HG02610 (cell line): ENCODE measurements around the gene ENGASE.
"Not testable (repeated sequence)": the region's sequence is repeated elsewhere in the genome, so short reads cannot be mapped to it uniquely, and the experiment has no call there.

Experiments
- ATAC-seq: cut with Tn5 transposase; IDR thresholded peaks from one replicate; pipeline ENCODE4 v1.9.1; 2021; ENCODE audit warnings: mild to moderate bottlenecking, moderate library complexity; ENCODE audit not compliant: unreplicated experiment

The ENGASE gene, protein sequence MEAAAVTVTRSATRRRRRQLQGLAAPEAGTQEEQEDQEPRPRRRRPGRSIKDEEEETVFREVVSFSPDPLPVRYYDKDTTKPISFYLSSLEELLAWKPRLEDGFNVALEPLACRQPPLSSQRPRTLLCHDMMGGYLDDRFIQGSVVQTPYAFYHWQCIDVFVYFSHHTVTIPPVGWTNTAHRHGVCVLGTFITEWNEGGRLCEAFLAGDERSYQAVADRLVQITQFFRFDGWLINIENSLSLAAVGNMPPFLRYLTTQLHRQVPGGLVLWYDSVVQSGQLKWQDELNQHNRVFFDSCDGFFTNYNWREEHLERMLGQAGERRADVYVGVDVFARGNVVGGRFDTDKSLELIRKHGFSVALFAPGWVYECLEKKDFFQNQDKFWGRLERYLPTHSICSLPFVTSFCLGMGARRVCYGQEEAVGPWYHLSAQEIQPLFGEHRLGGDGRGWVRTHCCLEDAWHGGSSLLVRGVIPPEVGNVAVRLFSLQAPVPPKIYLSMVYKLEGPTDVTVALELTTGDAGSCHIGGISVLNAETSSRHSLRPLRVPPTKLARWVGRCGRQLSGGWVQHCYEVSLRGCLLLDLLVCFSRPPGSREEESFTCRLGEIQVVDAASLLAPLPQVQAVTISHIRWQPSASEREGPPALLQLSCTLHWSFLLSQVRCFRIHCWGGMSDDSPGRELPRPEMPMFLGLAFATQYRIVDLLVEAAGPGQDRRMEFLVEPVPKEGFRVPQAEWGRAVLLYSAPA

DNA sequence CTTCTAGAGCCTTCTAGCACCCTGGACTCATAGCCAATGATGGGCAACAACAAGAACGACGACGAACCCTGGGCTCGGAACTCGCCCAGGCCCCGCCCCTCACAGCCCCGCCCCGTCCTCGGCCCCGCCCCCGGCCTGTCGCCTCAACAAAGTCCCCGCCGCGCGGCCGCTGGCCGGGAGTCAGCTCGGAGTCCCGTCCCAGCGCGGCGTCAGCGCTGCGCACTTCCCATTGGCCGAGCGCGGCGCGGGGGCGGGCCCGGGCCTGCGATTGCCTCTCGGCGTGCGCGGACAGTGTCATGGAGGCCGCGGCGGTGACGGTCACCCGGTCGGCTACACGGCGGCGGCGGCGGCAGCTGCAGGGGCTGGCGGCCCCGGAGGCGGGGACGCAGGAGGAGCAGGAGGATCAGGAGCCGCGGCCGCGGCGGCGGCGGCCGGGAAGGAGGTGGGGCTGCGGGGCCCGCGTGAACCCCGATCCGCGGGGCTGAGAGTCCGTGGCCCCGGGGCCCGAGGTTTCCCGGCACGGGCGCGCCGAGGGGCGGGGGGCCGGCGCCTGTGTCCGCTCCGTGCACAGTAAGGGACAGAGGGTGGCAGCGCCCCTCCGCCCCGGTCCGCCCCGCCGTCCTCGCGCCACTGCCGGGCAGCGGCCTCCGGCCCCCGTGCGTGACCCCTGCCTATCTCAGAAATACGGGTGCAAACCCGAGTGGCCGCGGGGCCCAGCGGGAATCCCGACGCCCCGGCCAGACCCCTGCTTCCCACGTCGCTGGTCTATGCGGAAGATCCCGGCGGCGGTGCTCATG lies at the start of gene ENGASE:
Gene ENGASE, plus strand, starts transcription at position 176 of the 797 bp plus-strand sequence. Its CDS starts 121 bp downstream, at position 297.
- ATAC-seq = peak; percentile 93

DNA sequence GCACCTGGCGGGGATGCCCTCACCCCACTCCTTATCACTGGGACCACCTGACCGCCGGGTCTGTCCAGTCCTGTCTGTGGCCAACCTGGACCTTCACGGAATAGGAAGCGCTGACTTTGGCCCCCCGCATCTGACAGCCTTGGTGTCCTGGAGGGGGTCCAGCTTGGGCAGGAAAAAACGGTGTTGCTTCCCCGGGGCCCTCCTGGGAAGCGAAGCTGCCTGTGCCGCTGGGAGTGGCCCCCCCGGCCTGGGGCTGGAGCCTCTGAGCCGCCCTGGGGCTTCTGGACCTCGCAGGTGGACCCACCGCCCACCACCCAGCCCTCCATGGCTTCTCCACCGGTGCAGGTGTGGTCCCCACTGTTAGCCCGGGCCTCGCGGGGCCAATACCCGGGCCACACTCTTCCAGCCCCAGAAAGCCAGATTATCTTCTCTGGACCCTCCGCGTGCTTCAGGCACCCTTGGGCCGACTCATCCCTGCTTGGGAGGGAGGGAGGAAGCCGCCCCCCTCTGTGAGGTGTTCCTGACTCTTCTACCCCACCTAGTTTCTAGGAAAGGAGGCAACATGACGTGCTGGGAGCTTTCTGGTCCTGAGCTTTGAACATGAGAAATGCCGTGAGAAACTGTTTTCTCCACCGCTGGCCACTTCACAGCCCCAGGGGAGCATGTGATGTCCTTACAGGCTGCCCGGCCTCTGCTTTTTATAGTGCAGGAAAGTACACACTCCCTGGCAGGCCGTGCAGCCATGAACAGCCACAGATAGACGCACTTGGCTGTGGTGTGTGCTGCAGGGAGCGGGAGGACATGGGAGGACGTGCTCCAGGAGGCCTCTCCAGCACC lies 49.5 kb upstream of the ENGASE start:
- ATAC-seq = no peak

DNA sequence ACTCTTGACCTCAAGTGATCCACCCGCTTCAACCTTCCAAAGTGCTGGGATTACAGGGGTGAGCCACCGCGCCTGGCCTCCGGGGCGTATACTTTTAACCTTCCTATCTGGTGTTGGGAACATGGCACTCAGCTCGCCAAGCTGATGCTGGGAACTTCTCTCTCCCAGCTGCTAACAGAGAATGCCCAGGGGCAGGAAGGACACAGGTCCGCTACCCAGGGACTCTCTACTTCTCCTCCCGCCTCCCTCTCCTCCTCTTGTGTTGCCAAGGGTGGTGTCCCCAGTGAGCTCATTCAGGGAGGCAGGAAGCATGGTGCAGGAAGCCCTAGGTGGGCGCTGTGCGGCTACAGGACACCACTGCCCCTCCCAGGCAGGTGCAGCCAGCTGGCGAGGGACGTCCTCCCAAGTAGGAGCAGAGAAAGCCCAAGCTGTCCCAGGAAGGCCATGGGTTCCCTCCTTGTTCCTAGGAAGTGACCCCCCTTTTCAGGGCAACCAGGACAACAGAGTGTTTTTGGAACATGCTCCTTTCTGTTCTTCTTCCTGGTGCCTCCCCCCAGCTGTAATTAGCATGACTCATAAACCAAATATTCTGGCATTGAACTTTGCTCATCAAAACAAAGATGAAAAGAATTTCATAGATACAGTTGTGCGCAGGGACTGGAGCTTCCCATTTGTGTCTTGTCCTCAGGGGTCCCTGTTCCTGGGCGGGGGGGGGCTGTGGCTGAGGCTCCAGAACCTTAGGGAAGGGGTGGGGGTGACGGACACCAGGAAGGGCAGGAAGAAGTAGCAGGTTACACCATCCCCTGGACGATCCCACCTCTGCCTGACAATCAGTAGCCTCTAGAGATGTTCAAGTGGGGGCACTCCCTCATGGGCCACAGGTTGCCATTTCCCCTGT lies 48.0 kb upstream of the ENGASE start:
- ATAC-seq = no peak

DNA sequence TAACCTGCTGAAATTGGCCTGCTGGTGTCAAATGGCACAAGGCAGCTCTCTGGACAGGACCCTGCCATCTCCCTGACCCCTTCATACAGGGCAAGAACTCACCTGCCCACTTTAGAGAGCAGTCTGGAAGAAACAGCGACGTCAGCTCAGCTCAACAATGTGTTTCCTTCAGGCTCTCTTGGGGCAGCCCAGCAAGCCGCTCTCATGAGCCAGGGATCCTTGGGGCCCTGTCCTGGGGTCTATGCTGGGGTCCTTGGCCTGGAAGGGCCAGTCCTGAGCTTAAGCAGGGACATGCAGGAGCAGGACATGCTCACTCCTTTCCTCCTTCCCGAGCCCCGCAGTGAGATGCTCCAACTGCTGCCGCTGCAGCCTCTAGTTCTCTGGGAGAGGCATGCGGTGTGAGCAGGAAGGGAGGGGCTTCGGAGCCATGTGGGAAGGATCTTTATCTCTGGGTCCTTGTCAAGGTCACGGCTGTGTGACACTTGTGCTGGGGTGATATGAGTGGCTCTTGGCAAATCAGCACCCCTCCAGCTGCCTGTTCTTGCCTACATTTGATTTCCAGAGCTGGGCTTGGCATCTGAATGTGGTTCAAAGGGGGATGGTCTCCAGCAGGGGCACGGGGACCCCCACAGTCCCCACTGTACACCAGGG lies 47.2 kb upstream of the ENGASE start:
- ATAC-seq = no peak

DNA sequence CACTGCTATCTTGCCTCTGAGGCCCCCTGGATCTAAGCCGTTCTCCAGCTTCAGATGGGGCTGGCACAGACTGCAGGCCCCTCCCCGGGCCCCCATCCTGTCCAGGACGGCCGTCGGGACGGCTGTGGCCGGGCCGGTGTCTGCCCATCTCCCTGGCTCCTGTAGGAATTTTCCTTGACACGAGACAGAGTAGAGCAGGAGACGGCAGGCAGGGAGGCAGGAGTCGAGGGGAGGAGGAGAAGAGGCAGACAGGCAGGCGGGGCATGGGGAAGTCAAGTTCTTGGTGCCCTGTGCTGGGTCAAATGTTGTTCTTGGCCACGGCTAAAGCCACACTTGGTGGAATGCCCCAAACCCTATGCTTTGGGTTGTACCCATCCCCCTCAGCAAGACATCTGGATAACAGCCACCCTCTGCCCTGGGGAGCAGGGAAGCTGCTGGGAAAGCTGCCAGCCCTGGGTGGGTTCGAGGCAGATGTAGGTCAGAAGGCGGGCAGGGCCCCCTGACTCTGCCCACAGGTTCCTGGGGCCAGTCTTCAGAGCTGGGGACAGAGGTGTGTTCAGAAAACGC lies 46.6 kb upstream of the ENGASE start:
- ATAC-seq = no peak

DNA sequence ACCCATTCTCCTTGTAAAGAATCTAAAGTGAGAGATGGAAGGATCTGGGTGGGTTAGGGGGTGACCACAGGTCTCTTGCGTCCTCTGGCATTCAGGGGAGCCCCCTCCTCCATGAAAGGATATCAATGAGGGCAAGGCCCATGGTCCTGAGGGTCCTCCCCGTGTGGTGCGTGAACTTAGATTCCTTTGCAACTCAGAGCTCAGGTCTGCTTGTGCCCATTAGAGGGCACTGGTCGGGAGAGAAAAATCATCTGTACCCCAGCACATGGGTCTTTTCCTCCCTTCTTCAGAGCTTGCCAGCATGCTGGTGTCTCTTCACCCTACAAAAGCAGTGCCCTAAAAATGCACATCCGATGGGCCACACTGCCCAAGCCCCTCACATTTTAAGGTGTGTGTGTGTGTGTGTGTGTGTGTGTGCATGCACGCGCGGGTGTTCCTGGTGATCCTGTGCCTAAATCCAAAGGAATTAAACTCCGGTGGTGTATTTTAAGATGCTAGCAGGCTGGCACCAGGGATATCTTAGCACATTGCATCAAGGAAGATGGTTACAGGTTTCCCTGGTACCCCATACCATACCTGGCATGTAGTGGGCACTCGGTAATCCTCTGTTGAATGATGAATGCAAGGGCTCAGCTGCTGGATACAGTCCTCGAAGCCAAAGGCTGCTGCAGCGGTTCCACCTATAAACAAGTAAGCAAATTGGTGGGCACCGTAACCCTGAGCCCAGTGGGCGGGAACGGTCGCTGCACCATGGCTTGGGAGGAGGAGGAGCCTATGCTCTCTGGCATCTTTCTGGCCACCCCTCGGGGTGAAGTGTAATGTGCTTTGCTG lies 45.9 kb upstream of the ENGASE start:
- no peak for ATAC-seq

DNA sequence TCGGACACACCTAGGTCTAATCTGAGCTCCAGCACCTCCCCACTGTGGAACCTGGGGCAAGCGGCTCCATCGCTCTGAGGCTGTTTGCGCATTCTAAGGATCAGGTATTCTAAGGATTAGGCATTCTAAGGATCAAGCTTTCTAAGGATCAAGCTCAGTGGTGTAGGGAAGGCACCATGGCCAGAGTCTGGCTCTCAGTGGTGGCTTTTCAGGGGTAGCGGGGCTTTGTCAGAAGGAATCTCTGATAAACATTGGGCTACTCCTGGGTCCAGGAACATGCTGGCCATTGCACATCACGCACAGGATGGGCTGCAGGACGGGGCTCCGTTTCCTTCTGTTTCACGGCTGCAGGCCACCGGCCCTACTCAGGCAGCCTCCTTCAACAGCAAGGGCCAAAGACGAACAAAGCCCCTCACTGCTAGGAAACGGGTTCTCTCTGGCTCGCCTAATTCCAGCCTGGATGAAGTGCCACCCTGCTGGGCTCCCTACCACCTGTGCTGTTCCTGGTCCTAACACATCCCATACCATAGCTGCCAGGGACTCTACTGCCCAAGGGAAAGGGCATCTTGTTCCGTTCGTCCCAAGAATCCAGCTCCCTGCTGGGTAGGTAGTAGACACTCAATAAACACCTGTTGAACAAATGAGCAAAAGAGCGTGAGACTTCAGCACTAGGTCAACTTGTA lies 45.2 kb upstream of the ENGASE start:
- no peak for ATAC-seq

DNA sequence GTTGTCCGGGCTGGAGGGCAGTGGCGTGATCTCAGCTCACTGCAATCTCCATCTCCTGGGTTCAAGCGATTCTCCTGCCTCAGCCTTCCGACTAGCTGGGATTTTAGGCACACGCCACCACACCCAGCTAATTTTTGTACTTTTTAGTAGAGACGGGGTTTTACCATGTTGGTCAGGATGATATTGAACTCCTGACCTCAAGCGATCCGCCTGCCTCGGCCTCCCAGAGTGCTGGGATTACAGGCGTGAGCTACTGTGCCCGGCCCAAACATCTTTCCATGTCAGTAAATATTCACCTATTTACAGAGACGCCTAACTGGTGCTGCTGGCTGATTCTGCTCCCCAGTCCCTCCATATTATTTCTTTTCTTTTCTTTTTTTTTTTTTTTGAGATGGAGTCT lies 44.0 kb upstream of the ENGASE start:
- not testable (repeated sequence) for ATAC-seq

DNA sequence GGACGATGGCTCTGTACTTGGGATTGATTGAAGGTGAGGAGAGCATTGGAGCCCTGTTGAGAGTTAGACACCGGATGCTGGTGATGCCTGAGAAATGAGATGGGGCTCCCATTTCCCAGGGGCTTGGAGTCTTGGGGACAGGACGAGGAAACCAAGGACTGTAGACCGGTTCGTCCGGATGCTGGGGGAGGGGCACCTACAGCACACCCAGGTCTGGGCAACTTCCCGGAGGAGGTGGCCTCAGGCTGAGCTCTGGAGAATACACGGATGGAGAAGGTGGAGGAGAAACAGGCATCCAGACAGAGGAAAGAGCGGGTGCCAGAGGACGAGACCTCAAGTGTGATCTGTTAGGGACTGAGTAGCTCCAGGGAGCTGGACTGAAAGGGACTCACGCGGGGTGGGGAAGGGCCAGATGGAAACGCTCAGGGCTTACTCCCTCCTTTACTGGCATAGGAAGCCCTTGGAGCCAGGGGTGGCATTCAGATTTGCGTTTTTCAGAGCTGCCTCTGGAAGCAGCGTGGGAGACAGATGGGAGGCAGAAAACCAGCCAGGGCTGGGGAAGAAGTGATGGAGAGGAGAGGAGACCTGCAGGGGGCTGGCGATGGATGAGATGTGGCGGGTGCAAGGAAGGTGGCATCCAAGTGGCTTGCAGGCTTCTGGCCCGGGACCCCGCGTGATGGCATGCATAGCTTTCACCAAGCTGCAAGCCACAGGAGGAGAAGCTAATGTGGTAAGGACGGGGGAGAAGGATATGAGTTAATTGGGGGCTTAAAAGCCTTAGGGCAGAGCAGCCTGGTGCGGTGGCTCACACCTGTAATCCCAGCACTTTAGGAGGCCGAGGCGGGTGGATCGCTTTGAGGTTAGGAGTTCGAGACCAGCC lies 42.4 kb upstream of the ENGASE start:
- ATAC-seq = no peak

DNA sequence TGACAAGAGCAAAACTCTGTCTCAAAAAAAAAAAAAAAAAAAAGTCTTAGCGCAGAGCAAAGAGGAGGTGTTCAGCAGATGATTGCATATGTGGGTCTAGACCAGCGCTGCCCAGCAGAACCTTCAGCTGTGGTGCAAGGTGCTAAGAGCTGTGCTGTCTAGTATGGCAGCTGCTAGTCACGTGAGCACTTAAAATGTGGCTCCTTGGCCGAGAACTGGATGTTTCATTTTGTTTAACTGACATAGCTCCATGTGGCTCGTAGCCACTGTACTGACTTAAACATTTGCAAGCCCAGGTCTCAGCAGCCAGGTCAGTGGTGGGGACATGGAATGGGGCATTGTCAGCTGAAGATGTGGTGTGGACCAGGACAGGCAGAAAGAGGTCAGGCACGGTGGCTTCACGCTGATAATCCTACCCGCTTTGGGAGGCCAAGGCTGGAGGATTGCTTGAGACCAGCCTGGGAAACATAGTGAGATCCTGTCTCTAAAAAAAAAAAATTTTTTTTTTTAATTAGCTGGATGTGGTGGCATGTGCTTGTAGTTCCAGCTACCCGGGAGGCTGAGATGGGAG lies 41.5 kb upstream of the ENGASE start:
- ATAC-seq = no peak

DNA sequence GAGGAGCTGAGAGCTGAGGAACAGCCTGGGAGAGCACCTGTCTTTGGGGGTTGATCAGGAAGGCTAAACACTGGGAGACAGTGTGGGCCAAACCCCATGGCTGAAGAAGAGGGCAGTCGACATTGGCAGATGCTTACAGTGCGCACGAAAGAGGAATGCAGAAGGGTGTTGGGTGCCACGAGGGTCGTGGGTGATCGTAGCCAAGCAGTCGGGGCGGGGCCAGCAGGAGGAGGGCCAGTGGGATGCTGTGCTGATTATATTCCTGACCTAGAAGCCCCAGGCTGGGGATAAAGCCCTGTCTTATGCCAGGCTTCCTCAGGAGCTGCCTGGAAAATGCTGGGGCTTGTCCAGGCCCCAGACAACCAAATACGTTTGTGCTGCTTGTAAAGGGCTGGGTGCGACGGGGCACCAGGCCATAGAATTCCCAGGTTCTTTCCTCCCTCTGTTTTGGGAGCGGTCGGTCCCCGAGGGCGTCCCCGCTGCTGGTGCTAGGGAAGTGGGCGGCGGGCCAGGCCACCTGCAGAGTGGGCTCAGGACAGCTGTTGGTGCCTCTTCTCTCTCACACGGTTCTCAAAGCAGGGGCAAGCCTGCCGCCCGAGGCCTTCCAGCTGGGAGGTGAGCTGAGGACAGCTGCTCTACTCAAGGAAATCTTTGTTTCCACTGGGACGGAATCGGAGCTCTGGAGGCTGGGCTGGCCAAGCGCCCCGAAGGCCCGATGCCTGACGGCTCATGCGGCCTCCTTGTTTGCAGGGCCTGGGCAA lies 40.7 kb upstream of the ENGASE start:
- ATAC-seq = no peak

DNA sequence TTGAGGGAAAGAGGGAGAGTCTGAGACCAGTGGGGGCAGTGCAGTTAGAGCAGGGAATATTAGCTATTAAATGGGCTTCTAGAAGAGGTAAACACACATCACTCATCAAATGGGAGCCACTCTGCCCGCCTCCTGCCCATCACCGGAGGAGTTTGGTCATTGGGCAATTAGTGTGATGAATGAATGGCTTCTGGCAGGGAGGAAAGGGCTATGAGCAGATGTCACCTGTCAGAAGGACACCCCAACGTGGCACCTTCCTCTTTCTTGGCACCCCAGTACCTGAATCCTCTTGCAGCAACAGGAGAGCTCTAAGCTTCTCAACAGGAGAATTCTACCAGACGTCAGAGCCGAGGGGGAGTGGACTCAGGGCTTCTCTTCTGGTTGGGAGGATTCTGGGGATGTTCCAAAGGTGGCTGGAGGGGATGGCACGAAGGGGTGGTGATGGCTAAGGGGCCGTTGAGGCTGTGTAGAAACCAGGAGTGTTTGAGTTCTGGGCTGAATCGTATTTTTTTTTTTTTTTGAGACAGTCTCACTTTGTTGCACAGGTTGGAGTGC lies 39.6 kb upstream of the ENGASE start:
- ATAC-seq = no peak

DNA sequence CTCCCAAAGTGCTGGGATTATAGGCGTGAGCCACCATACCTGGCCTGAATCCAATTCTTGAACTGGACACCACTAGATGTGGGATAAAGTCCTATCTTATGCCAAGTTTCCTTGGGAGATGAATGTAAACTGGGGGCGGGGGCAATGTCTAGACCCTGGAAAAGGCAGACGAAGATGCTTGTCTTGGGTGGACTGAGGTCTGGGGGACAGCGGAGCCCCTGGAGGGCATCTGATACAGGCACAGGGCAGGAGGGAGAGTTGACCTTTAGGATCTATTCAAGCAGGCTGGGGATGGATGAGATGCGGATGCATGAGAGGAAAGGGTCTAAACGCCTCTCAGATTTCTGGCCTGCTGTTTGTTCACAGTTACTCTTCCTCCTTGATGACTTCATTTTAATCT lies 38.9 kb upstream of the ENGASE start:
- ATAC-seq = no peak

DNA sequence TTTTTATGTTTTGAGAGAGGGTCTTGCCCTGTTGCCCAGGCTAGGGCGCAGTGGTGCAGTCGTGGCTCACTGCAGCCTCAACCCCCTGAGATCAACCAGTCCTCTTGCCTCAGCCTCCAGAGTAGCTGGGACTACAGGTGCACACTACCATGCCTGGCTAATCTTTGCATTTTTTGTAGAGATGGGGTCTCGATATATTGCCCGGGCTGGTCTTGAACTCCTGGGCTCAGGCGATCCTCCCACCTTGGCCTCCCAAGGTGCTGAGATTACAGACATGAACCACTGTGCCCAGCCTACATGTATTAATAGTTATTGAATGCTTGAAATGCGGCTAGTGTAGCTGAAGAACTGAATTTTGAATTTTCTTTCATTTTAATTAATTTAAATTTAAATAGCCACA lies 38.4 kb upstream of the ENGASE start:
- ATAC-seq = no peak

DNA sequence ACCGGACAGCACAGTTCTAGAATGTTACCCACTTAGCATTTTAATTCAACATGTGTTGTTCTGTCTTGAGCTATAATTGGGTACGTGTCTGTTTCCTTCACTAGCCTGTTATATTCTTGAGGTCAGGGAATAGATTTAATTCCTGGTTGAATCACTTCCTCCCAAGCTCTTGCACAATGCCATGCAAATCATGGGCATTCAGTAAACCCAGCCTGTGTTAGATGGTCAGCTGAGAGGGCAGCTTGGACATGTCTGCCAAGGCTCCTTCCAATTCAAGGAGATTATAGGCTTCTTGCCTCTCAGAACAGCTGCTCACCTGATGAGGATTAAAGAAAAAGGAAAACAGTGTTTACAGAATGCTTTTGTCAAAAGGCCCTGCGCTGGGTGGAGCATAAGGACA lies 38.0 kb upstream of the ENGASE start:
- ATAC-seq = no peak
